ENCODE results near the gene KCTD17.

DNA sequence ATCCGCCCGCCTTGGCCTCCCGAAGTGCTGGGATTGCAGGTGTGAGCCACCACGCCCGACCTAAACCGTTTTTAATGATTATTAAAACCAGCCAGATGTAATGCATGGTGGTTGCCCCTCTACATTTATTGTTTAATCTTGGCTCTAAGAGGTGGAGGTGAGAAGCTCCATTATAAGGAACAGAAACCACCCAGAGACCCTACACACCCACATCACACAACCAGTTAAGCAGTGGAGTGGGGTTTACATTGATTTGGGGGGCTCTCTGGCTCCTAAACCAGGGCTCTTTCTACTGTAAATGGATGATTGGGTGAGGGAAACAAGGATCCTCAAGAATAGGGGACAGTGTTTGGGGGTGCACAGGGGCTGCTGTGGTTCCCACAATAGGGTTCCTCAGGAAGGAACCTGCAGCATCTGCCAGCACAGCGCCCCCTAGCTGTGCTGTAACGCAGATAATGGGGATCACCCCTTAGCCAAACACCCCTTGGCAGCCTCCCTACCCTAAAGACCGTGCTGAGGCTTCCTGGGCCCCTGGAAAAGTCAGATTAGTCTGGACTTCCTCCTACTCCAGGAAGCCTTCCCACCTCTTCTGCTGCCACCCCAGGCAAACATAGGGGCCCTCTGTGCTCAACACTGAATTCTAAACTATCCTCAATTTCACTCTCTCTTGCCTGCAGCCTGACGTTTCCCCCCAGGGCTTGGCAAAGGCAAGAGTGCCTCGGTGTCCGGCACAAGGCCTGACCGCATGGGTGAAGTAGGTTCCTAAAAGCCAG is 29.6 kb upstream of the KCTD17 start:
- TF ChIP-seq, protein P1, sequence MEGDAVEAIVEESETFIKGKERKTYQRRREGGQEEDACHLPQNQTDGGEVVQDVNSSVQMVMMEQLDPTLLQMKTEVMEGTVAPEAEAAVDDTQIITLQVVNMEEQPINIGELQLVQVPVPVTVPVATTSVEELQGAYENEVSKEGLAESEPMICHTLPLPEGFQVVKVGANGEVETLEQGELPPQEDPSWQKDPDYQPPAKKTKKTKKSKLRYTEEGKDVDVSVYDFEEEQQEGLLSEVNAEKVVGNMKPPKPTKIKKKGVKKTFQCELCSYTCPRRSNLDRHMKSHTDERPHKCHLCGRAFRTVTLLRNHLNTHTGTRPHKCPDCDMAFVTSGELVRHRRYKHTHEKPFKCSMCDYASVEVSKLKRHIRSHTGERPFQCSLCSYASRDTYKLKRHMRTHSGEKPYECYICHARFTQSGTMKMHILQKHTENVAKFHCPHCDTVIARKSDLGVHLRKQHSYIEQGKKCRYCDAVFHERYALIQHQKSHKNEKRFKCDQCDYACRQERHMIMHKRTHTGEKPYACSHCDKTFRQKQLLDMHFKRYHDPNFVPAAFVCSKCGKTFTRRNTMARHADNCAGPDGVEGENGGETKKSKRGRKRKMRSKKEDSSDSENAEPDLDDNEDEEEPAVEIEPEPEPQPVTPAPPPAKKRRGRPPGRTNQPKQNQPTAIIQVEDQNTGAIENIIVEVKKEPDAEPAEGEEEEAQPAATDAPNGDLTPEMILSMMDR (conservative IDR thresholded peaks at IDR 0.05; ENCODE audit: low read depth, low read length) = peak; percentile 62
- TF ChIP-seq BHLHE40 (IDR thresholded peaks at IDR 0.05; ENCODE audit: low read depth, low read length) (no peak), POLR2A (IDR thresholded peaks at IDR 0.05; ENCODE audit: low read depth, low read length) (no peak), MAFK (IDR thresholded peaks at IDR 0.05; ENCODE audit: low read depth, low read length) (no peak)

Data from IMR-90 (cell line).